Measurements from ENCODE around the gene OR9I1.

Gene OR9I1

GRCh38 chr11:58075781-58076180 is 49.5 kb downstream of the OR9I1 start:
- TF ChIP-seq CTCF (IDR thresholded peaks at IDR 0.05; ENCODE audit: low read depth, low read length), result no peak
- peak in 1 of 2 donors; percentile 67 for DNase-seq (ENCODE audit: low read depth in 2 of 2)
- H3K4me3 ChIP-seq (replicated peaks in 1 of 2; ENCODE audit: low read depth in 2 of 2, low read length in 2 of 2), result no peak overlapping the region

GRCh38 chr11:58070585-58070984 is 54.7 kb downstream of the OR9I1 start:
- no peak for TF ChIP-seq CTCF (IDR thresholded peaks at IDR 0.05; ENCODE audit: low read depth, low read length)
- no peak for DNase-seq (ENCODE audit: low read depth in 2 of 2)
- no peak overlapping the region for H3K4me3 ChIP-seq (replicated peaks in 1 of 2; ENCODE audit: low read depth in 2 of 2, low read length in 2 of 2)

- no peak for DNase-seq (ENCODE audit: low read depth in 2 of 2)
- TF ChIP-seq CTCF (IDR thresholded peaks at IDR 0.05; ENCODE audit: low read depth, low read length), result no peak
- no peak overlapping the region for H3K4me3 ChIP-seq (replicated peaks in 1 of 2; ENCODE audit: low read depth in 2 of 2, low read length in 2 of 2)
These were observed 56.7 kb downstream of the OR9I1 start for GRCh38 chr11:58068655-58069054.

GRCh38 chr11:58067685-58068084 is 57.6 kb downstream of the OR9I1 start:
- TF ChIP-seq CTCF (IDR thresholded peaks at IDR 0.05; ENCODE audit: low read depth, low read length), result no peak
- no peak for DNase-seq (ENCODE audit: low read depth in 2 of 2)
- H3K4me3 ChIP-seq (replicated peaks in 1 of 2; ENCODE audit: low read depth in 2 of 2, low read length in 2 of 2), result no peak overlapping the region

Measured in cardiac fibroblast (primary cell).